Suprapubic skin (tissue), 4 donors: ENCODE results near the gene PDE1C.

ENCODE experiments used
- CTCF ChIP-seq, 2 donors: fragments of 200-600 bp in 1 of 2; fragments of 450-650 bp in 1 of 2; sonication (generic) in 1 of 2; IDR thresholded peaks; one replicate each; pipeline ENCODE4 v1.5.1; 2016 to 2019; ENCODE audit warnings: antibody characterized with exemption in 2 of 2, mild to moderate bottlenecking in 1 of 2, moderate library complexity in 1 of 2
- EP300 ChIP-seq: sonication (generic); formaldehyde crosslinking; IDR thresholded peaks from one replicate; pipeline ENCODE4 v1.6.1; 2017; ENCODE audit warnings: antibody characterized with exemption
- POLR2A ChIP-seq, 2 donors: fragments of 450-650 bp; IDR thresholded peaks; one replicate each; pipeline ENCODE4 v1.6.1; 2017; ENCODE audit warnings: antibody characterized with exemption in 2 of 2, mild to moderate bottlenecking in 2 of 2, moderate library complexity in 2 of 2
- POLR2AphosphoS5 ChIP-seq, 3 donors: sonication (generic); formaldehyde crosslinking; IDR thresholded peaks; one replicate each; pipeline ENCODE4 v1.6.1; 2017; ENCODE audit warnings: antibody characterized with exemption in 3 of 3

GRCh38 chr7:31975546-31975945 lies 94.7 kb downstream of the PDE1C start:
- TF ChIP-seq CTCF (IDR thresholded peaks at IDR 0.05) = no peak
- TF ChIP-seq EP300 = no peak
- no peak for TF ChIP-seq POLR2A (IDR thresholded peaks at IDR 0.05)
- TF ChIP-seq POLR2AphosphoS5 (IDR thresholded peaks at IDR 0.05) = no peak
